Panc1 (cell line): ENCODE data around the gene CEACAM16. TPM values are rescaled to one million over a fixed set of nuclear protein-coding genes. Genes with fewer than 3 reads are reported as not detected.
A peak's percentile ranks its signal among the peaks of the same experiment; 100 is the strongest.

Experiments used
- ATAC-seq: fragments of 200-7000 bp; cut with Tn5 transposase; 2 replicates; pipeline ENCODE4 v1.9.1; 2020; ENCODE audit warnings: mild to moderate bottlenecking, moderate library complexity
- BruUV-seq: library from RNA; stranded (reverse); fragments of 400-500 nt; replicated peaks from 2 replicates; lab custom pipeline; 2021; lab: Mats Ljungman, UMichigan
- CTCF ChIA-PET: fragments of 300-600 bp; sonication (Branson Sonifier 250); formaldehyde crosslinking; loops from one replicate; lab custom pipeline; 2022; ENCODE audit warnings: antibody characterized with exemption; lab: Charles Lee
- POLR2A ChIA-PET: fragments of 300-600 bp; sonication (Branson Sonifier 250); formaldehyde crosslinking; loops from one replicate; lab custom pipeline; 2022; ENCODE audit warnings: antibody characterized with exemption; lab: Charles Lee
- DNase-seq: peaks from one replicate; pipeline ENCODE4 v3.0.0-alpha.2; 2010; ENCODE audit warnings: low read depth, low spot score
- H3K27ac ChIP-seq: 2 replicates; pipeline ENCODE4 v1.5.1; 2011; ENCODE audit warnings: mild to moderate bottlenecking, low read length, inconsistent platforms
- H3K27me3 ChIP-seq: fragments of 200-500 bp; sonication (Bioruptor generic); 2 replicates; pipeline ENCODE4 v1.6.0; 2014; ENCODE audit warnings: low read length, inconsistent platforms; ENCODE audit not compliant: control insufficient read depth, insufficient read depth
- H3K36me3 ChIP-seq: fragments of 200-500 bp; sonication (Bioruptor generic); 2 replicates; pipeline ENCODE4 v1.5.1; 2014; ENCODE audit warnings: inconsistent platforms, mild to moderate bottlenecking, low read length, moderate library complexity; ENCODE audit not compliant: control insufficient read depth, insufficient read depth
- H3K4me1 ChIP-seq: 2 replicates; pipeline ENCODE4 v1.5.1; 2011; ENCODE audit warnings: inconsistent platforms, mild to moderate bottlenecking, low read length, moderate library complexity; ENCODE audit not compliant: control insufficient read depth, insufficient read depth
- H3K4me3 ChIP-seq, 2 experiments: 2 replicates each; pipeline ENCODE4 v1.5.1; 2011 to 2012; ENCODE audit warnings: low read depth in 2 of 2, low read length in 2 of 2, mild to moderate bottlenecking in 2 of 2, inconsistent platforms in 1 of 2, moderate library complexity in 1 of 2
- H3K9me3 ChIP-seq: fragments of 200-500 bp; sonication (Bioruptor generic); 2 replicates; pipeline ENCODE4 v1.5.1; 2014; ENCODE audit warnings: low read depth, mild to moderate bottlenecking, inconsistent platforms, low read length, moderate library complexity; ENCODE audit not compliant: control insufficient read depth, insufficient read depth
- POLR2AphosphoS5 ChIP-seq: IDR thresholded peaks from 2 replicates; pipeline ENCODE4 v1.6.1; 2012; ENCODE audit warnings: mild to moderate bottlenecking, low read depth, low read length, moderate library complexity
- SIN3A ChIP-seq: IDR thresholded peaks from 2 replicates; pipeline ENCODE4 v1.6.1; 2012; ENCODE audit warnings: low read depth, mild to moderate bottlenecking, low read length, moderate library complexity, borderline replicate concordance; ENCODE audit not compliant: insufficient read depth
- TCF7L2 ChIP-seq: IDR thresholded peaks from 2 replicates; pipeline ENCODE4 v1.6.1; 2011; ENCODE audit warnings: mild to moderate bottlenecking, low read depth, low read length, inconsistent platforms
- in situ Hi-C: cut with HindIII; loops from 2 replicates; pipeline ENCODE4 v1.10.0; 2016; ENCODE audit warnings: low sequenced_read_pairs, low pct_unique_long_range_greater_than_20kb
- intact Hi-C: fragments of 100-400 bp; cut with micrococcal nuclease; formaldehyde crosslinking; loops from one replicate; pipeline ENCODE4 v1.10.0; 2022; ENCODE audit not compliant: unreplicated experiment
- total RNA-seq: library from RNA; stranded (reverse); gene quantifications from one replicate; pipeline ENCODE4 v1.2.1, GENCODE V29; 2021; ENCODE audit not compliant: unreplicated experiment
- TF ChIP-seq, protein P1 (sequence below), 2 experiments: IDR thresholded peaks; 2 replicates each; pipeline ENCODE4 v1.6.1; 2011 to 2012; ENCODE audit warnings: low read depth in 2 of 2, control low read depth in 1 of 2, low read length in 1 of 2, mild to moderate bottlenecking in 1 of 2, moderate library complexity in 1 of 2; ENCODE audit not compliant: insufficient read depth in 1 of 2
- TF ChIP-seq, protein P2 (sequence below): fragments of 450-650 bp; IDR thresholded peaks from 2 replicates; pipeline ENCODE4 v1.5.1; 2017; ENCODE audit warnings: mild to moderate bottlenecking

CEACAM16 gene
- total RNA-seq, 1 experiment from 2014 or later: not detected

DNA sequence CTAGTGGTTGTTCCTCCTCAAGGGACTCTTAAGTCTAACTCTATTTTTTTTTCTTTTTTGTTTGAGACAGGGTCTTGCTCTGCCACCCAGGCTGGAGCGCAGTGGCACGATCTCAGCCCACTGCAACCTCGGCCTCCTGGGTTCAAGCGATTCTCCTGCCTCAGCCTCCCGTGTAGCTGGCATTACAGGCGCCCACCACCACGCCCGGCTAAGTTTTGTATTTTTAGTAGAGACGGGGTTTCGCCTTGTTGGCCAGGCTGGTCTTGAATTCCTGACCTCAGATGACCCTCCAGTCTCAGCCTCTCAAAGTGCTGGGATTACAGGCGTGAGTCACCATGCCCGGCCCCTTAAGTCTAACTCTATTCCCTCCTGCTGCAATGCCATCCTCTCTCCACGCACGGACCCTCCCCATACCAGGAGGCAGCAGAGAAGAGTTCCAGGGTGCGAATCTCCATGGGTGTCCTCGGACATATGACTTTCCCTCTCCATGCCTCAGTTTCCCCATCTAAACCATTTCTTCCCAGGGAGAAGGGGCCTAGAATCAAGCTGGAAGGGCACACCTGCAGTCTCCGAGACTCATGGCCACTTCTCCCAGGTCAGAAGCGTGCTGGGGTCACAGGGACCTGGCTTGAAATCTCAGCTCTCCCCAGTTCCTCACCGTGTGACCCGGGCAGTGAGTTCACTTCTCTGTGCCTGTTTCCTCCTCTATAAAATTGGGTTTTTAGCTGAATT, 43.5 kb downstream of the CEACAM16 start:
- no peak for TF ChIP-seq POLR2AphosphoS5
- no peak for TF ChIP-seq SIN3A
- TF ChIP-seq, protein P1, sequence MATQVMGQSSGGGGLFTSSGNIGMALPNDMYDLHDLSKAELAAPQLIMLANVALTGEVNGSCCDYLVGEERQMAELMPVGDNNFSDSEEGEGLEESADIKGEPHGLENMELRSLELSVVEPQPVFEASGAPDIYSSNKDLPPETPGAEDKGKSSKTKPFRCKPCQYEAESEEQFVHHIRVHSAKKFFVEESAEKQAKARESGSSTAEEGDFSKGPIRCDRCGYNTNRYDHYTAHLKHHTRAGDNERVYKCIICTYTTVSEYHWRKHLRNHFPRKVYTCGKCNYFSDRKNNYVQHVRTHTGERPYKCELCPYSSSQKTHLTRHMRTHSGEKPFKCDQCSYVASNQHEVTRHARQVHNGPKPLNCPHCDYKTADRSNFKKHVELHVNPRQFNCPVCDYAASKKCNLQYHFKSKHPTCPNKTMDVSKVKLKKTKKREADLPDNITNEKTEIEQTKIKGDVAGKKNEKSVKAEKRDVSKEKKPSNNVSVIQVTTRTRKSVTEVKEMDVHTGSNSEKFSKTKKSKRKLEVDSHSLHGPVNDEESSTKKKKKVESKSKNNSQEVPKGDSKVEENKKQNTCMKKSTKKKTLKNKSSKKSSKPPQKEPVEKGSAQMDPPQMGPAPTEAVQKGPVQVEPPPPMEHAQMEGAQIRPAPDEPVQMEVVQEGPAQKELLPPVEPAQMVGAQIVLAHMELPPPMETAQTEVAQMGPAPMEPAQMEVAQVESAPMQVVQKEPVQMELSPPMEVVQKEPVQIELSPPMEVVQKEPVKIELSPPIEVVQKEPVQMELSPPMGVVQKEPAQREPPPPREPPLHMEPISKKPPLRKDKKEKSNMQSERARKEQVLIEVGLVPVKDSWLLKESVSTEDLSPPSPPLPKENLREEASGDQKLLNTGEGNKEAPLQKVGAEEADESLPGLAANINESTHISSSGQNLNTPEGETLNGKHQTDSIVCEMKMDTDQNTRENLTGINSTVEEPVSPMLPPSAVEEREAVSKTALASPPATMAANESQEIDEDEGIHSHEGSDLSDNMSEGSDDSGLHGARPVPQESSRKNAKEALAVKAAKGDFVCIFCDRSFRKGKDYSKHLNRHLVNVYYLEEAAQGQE (IDR thresholded peaks at IDR 0.05; ENCODE audit: insufficient read depth in 1 of 2, low read depth in 2 of 2, low read length in 1 of 2): no peak
- TF ChIP-seq TCF7L2: no peak
- TF ChIP-seq, protein P2, sequence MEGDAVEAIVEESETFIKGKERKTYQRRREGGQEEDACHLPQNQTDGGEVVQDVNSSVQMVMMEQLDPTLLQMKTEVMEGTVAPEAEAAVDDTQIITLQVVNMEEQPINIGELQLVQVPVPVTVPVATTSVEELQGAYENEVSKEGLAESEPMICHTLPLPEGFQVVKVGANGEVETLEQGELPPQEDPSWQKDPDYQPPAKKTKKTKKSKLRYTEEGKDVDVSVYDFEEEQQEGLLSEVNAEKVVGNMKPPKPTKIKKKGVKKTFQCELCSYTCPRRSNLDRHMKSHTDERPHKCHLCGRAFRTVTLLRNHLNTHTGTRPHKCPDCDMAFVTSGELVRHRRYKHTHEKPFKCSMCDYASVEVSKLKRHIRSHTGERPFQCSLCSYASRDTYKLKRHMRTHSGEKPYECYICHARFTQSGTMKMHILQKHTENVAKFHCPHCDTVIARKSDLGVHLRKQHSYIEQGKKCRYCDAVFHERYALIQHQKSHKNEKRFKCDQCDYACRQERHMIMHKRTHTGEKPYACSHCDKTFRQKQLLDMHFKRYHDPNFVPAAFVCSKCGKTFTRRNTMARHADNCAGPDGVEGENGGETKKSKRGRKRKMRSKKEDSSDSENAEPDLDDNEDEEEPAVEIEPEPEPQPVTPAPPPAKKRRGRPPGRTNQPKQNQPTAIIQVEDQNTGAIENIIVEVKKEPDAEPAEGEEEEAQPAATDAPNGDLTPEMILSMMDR: no peak
- Histone ChIP-seq H3K4me1 (peaks cover 62% of the 10 kb centered on the region), H3K36me3 (no peaks in the 10 kb centered on the region), H3K27ac (peak overlapping the region; percentile 90), H3K9me3 (no peaks in the 10 kb centered on the region), H3K4me3 (no peak overlapping the region), H3K27me3 (no peaks in the 10 kb centered on the region)
- intact Hi-C loops (no loop called here), in situ Hi-C loops (no loop called here)
- 0 out of 2 replicates have a peak, but pooled peaks have one; percentile 19 for ATAC-seq
- ChIA-PET CTCF (interaction anchor here (0.6 kb wide), 1 partner anchor 17 kb away, joined by 14 read pairs; no protein-coding TSS in a partner anchor), POLR2A (interaction anchor here (0.5 kb wide), 1 partner anchor 57 kb away, joined by 13 read pairs; no protein-coding TSS in a partner anchor)
- no peak for DNase-seq
- BruUV-seq: no TSS peak

DNA sequence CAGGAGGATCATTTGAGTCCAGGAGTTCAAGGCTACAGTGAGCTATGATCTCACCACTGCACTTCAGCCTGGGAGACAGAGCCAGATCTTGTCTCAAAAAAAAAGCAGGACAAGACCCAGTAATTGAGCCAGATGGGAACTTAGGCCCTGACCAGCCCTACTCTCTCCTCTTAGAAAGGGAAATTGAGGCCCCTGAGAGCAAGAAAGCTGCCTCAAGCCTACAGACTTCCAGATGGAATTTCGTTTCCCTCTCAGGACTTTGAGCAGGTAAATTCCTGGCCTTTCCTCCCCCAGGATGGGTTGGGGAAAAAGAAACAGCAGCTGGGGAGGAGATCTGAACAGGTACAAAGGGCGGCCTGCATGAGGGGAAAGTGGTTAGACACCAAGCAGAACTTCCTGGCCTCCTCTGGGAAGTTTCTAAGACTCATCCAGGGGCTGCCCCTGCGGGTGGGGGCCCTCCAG, 46.0 kb downstream of the CEACAM16 start:
- no peak for DNase-seq
- in situ Hi-C loops: no loop called here
- POLR2A ChIA-PET: interaction anchor here (0.6 to 0.7 kb wide), 2 partner anchors 14 to 161 kb away, joined by 3 to 4 read pairs; partner anchors contain the start of gene APOE
- no peak for ATAC-seq
- no TSS peak for BruUV-seq
- intact Hi-C loops: no loop called here
- no peak overlapping the region for H3K4me3 ChIP-seq
- H3K9me3 ChIP-seq: no peaks in the 10 kb centered on the region
- no peaks in the 10 kb centered on the region; the same call in 1 of the 2 replicates for H3K36me3 ChIP-seq
- no peaks in the 10 kb centered on the region for H3K27me3 ChIP-seq
- peaks cover 45% of the 10 kb centered on the region for H3K4me1 ChIP-seq
- CTCF ChIA-PET: interaction anchor here (0.5 kb wide), 2 partner anchors 18 to 99 kb away, joined by 6 to 8 read pairs; no protein-coding TSS in a partner anchor
- peak overlapping the region; percentile 92 for H3K27ac ChIP-seq
- TF ChIP-seq, protein P2: no peak
- TF ChIP-seq POLR2AphosphoS5: no peak
- TF ChIP-seq TCF7L2: no peak
